HL-60 (cell line): ENCODE results near the gene TAGLN.

ENCODE experiments used
- CTCF ChIP-seq: IDR thresholded peaks from one replicate; pipeline ENCODE4 v1.5.1; 2011; ENCODE audit warnings: low read length, control low read depth, inconsistent platforms; ENCODE audit not compliant: insufficient read depth
- GABPA ChIP-seq: IDR thresholded peaks from 2 replicates; pipeline ENCODE4 v1.6.1; 2012; ENCODE audit warnings: low read depth
- POLR2AphosphoS5 ChIP-seq: IDR thresholded peaks from 2 replicates; pipeline ENCODE4 v1.6.1; 2012; ENCODE audit warnings: low read depth
- REST ChIP-seq: IDR thresholded peaks from 2 replicates; pipeline ENCODE4 v1.6.1; 2012; ENCODE audit warnings: low read depth; ENCODE audit not compliant: insufficient replicate concordance
- SPI1 ChIP-seq: IDR thresholded peaks from 2 replicates; pipeline ENCODE4 v1.6.1; 2012; ENCODE audit warnings: low read depth, mild to moderate bottlenecking, borderline replicate concordance

GRCh38 chr11:117189191-117189940 is 9.8 kb upstream of the TAGLN start:
- TF ChIP-seq CTCF, result no peak
- TF ChIP-seq SPI1, result no peak
- TF ChIP-seq POLR2AphosphoS5, result no peak
- no peak for TF ChIP-seq GABPA
- no peak for TF ChIP-seq REST
